ENCODE data around the gene SVOP.

DNA sequence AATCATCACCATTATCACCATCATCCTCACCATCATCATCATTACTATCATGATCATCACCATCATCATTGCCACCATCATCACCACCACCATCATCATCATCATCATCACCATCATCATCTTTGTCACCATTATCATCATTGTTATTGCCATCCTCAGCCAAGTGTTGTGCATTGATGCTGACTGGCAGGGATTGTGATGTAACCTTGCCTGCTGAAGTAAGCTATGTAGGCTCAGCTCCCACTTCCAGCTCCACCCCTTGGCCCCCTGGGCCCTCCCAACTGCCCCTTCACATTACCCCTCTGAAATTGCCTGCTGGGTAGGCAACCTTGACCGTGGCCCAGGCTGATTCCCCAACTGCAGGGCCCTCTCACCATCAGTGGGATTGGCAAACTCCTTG lies 37.6 kb downstream of the SVOP start:
- TF ChIP-seq RAD21 (IDR thresholded peaks at IDR 0.05 in 1 of 2, conservative IDR thresholded peaks at IDR 0.05 in 1 of 2; ENCODE audit: low read depth in 2 of 2, low read length in 2 of 2) (no peak), EZH2 (IDR thresholded peaks at IDR 0.05; ENCODE audit: low read depth, low read length, severe bottlenecking) (no peak)
- TF ChIP-seq, protein P1, sequence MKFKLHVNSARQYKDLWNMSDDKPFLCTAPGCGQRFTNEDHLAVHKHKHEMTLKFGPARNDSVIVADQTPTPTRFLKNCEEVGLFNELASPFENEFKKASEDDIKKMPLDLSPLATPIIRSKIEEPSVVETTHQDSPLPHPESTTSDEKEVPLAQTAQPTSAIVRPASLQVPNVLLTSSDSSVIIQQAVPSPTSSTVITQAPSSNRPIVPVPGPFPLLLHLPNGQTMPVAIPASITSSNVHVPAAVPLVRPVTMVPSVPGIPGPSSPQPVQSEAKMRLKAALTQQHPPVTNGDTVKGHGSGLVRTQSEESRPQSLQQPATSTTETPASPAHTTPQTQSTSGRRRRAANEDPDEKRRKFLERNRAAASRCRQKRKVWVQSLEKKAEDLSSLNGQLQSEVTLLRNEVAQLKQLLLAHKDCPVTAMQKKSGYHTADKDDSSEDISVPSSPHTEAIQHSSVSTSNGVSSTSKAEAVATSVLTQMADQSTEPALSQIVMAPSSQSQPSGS (IDR thresholded peaks at IDR 0.05; ENCODE audit: low read length): no peak
